NCI-H2107 treated with DMSO at 0.1 percent for 48 hours (cell line): Measurements from ENCODE around the gene PJA2.
"Not testable (repeated sequence)": the region's sequence is repeated elsewhere in the genome, so short reads cannot be mapped to it uniquely, and the experiment has no call there.

Experiments
- DNase-seq: peaks from one replicate; lab custom pipeline; 2025; ENCODE audit not compliant: unreplicated experiment; lab: John Stamatoyannopoulos, UW

Gene PJA2, protein sequence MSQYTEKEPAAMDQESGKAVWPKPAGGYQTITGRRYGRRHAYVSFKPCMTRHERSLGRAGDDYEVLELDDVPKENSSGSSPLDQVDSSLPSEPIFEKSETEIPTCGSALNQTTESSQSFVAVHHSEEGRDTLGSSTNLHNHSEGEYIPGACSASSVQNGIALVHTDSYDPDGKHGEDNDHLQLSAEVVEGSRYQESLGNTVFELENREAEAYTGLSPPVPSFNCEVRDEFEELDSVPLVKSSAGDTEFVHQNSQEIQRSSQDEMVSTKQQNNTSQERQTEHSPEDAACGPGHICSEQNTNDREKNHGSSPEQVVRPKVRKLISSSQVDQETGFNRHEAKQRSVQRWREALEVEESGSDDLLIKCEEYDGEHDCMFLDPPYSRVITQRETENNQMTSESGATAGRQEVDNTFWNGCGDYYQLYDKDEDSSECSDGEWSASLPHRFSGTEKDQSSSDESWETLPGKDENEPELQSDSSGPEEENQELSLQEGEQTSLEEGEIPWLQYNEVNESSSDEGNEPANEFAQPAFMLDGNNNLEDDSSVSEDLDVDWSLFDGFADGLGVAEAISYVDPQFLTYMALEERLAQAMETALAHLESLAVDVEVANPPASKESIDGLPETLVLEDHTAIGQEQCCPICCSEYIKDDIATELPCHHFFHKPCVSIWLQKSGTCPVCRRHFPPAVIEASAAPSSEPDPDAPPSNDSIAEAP

DNA sequence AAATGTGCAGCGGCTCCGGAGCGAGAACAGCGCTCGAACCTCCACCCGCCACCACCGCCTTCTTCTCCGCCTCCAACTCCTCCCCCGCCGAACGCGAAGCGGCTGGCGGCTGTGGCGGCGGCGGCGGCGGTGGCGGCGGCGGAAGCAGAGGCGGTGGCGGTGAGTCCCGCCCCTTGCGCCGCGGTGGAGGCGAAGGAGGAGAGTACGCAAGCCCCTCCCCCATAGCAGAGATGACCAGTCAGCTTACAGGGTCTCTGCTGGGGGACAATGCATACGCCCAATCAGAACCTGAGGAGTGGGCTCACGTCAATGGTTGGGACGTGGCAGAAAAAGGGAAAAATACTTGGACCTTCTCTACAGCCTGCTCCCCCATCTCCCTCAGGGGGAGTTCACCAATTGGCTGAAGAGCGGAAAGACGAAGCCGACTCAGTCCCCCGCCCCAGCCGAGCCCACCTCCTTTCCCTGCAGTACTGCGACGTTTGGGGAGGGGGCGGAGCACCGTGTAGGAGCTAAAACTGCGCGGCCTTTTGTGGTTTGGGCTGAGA, at the start of gene PJA2:
PJA2 (minus strand) TSS at position 131 of the 545 bp plus-strand sequence. CDS start 26,541 bp downstream, outside the sequence.
- DNase-seq, result peak; percentile 92

DNA sequence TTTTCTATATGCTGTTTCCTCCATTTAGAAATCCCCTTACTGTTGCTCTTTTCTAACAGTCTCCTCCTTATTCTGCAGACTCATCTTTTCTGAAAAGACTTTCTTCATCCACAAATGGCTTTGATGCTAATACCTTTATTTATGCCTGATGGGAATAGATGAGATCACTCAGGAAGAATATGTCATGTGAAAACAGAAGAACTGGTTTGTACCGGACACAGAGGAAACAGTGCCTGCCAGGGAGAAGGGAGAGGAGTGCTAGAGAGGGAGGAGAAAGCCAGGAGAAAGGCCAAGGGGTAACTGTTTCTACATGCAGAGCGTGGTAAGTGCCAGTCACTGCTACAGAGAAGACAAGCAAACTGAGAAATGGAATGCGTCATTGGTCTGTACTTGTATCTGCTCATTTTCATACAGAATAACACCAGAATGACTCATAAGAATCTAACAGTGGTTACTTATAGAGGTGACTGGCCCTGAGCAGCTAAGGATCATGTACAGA, 45.9 kb upstream of the PJA2 start:
- peak; percentile 0 for DNase-seq

DNA sequence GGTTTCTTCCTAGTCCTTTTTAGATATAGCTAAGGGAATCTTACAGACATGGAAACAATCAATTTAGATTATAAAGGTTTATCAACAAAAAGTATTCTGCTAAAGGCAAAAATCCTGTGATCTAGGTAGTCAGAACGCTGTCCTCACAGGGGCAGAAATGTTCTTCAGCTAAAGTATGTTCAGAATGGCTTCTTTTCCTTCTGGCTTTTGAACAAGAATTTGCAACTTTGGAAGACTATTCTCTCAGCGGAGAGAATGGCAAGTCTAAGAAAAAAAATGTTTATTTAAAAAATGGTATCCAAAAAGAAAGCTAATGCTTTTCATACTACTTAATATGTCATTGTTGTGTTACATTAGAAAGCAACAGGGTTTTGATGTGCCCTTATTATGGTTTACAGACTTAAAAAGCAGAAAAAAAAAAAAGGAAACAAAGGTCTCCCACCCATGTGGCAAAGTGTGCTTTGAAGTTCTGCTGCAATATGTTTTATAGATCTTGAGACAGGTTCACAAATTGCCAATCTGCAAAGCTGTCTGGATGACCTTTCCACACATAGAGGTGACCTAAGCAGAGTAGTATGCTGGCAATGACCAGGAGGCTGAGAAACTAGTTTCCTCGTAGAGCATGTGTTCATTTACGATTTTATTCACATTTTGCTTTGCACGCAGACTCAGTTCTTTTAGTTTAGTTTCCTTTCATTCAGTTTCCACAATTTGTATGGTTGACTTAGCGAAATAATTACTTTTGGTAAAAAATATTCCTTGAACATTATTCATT, 45.1 kb upstream of the PJA2 start:
- no peak for DNase-seq

DNA sequence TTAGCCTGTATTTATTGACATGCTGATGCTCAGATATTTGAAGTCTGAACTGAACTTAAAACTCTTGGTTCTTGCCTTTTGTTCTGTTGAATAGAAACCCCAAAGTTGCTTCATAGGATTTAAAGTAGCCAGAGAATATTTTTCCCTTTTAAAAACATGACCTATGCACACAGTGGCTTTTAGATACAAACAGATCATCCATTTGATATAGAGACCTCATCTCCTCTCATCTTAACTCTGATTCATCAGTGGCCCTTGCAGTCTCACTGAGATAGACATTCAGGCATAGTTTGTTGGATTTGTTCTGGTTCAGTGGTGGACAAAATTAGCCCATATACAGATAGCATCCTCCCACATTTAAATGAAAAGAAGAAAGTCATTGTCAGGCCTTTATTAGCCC, 43.5 kb upstream of the PJA2 start:
- no peak for DNase-seq

DNA sequence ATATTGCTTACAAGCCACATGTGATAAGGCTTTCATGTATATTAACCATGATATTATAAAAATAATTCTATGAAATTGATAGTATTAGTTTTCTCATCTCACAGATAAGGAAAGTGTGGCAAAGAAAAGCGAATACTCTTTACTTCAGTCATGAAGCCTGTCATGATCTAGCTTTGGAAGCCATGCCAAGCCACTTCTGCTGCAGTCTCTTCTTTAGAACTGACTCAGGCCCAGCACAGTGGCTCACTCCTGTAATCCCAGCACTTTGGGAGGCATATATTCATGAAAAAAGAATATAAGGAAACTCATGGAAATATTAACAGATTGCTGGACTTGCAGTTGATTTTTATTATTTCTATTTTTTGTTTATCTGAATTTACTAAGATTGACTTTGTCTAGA, 42.9 kb upstream of the PJA2 start:
- DNase-seq, result no peak

DNA sequence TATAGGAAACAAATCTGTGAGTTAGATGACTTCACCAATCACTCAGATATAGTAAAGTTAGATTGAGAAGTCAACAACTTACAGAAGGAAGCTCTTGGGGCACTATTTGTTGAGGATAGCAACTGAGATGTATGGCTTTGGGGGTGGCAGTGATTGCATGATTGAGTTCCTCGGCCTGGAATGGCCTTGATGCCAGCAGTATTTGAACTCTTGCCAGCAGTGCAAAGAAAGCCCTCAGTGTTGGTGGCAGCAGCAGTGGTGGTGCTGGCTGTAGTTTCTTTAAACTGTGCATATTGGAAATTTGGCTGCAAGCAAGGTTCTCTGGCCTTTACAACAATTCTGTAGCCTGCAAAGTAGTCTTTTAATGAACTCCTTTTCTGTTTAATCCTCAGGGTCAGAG, 41.4 kb upstream of the PJA2 start:
- DNase-seq, result no peak

DNA sequence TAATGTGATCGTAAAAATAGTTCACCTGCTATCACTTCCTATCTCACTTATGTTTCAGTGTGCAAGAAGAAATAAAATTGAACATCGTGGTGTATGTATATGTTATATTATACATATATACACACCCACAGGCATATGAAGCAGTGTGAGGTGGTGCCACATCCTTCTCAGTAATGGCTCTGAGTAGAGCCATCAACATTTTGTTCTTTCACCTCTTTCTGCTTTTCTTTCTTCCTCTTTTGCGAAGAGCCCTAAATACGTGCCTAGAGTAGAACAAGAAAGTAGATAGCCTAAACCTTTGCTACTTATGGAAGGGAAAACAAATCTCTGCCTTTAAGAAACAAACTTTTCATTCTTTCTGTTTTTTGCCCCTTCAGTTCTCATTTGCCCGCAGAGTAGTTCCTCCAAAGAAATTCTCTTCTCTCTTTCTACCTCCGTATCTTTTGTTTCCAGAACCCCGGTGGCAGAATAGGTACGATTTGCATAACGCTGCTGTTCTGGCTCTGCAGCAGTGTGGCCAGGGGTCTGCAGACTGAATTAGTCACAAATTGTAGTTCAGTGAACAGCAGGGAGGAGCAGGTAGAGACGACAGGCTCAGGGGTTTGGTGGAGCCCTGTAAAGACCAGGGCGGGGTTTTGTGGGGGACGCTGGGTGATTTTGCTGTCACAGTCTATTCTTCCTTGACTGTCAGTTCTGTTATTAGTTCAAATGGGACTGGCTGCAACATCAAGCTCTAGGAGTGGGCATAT, 40.5 kb upstream of the PJA2 start:
- DNase-seq, result no peak

DNA sequence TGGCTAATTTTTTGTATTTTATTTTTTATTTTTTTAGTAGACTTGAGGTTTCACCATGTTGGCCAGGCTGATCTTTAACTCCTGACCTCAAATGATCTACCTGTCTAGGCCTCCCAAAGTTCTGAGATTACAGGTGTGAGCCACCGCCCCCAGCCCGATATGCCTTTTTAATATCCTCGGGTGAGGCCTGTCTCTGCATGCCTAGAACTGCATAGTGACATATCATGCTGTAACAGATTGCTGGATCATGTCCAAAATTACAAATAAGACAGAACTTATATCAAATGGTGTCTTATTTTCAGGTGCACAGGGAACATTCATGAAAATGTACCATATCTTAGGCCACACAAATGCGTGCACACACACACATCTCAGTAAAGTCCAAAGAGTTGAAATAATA, 39.1 kb upstream of the PJA2 start:
- no peak for DNase-seq

DNA sequence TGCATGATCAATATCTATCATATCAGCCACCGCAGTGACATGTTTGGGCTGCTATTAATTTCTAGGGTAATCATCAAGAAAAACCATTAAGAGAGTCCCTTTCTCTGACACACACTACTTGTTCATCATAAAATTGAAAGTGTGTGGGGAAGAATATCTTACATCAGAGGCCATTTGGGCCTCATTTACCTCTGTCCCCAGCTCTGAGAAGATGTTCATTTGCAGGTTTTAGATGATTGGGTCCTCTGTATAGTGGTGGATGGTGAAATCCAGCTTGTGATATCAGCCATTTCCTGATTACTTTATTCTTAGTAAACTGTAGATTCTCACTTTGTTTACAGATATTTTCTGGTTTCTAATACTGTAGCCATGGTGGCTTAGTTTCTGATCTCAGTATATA, 29.8 kb upstream of the PJA2 start:
- no peak for DNase-seq

DNA sequence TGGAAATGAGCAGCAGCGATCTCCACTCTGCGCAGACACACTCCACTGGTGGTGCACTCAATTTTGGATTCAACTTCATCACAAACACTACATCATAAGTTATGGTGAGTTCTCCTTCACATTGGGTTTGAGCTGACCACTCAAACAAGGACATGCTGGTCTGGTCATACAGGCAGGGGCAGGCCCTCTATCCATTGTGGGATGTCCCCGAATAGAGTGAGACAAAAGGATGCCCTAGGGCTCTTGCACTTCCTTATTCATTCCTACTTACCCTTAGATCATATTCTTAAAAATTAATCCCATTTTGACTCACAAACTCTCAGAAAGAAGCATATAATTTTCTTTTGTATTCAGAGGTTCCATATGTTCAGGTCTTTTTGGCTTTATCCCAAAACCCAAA, 16.3 kb upstream of the PJA2 start:
- DNase-seq, result no peak

DNA sequence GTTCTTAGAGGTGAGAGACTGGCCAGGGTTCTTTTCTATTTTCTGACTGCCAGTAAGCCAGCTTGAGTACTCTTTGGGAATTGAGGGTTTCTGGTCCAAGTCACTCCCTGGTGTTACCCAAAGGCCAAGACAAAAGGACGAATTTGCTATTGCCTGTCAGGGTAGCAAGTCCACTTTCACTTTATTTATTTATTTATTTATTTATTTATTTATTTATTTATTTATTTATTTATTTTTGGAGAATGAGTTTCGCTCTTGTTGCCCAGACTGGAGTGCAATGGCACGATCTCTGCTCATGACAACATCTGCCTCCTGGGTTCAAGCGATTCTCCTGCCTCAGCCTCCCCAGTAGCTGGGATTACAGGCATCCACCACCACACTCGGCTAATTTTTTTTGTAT, 15.7 kb upstream of the PJA2 start:
- not testable (repeated sequence) for DNase-seq

DNA sequence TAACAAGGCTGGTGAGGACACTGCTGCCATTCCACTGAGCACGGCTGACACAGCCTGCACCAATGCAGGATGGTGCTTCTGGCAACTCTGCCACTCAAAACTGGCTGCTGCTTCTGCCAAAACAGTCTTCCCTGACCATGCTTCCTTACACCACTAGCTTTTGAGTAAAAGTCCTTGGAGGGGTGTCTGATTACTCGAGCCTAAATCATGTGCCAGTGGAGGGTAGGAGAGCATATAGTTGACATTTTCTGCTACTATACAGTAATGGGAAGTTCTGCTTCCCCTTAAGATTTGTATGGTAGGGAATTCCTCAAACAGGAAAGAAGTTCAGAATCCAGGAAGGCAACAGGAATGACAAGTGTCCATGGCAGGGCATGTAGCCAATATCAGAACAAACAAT, 12.2 kb upstream of the PJA2 start:
- DNase-seq, result no peak

DNA sequence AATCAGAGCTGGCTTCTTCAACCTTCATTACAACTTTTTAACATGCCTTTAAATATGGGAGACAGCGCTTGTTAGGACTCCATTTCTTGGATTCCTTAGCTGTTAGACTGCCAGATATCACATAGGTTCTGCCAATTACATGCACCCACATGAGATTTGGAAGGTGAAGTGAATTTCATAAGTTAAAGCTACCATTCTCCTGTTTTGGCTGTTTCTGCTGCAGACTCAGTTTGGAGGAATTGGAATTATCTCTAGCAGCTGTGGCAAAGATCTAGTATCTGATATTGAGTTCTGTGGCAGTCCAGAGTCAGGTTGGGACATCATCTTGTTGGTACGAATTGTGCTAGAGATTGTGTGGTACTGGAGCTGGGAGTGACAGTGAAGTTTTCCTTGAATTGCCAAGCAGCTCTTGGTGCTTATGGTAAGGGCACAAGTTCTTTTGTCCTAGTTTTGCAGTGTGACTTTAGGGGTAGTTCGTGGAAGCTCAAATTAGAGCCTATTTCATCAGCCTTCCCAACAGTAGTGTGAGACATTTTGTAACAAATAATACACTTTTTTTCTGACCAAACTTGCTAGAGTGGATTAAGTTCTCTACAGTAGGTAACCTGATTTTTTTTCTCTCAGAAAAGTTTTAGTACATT, 9.1 kb upstream of the PJA2 start:
- no peak for DNase-seq

DNA sequence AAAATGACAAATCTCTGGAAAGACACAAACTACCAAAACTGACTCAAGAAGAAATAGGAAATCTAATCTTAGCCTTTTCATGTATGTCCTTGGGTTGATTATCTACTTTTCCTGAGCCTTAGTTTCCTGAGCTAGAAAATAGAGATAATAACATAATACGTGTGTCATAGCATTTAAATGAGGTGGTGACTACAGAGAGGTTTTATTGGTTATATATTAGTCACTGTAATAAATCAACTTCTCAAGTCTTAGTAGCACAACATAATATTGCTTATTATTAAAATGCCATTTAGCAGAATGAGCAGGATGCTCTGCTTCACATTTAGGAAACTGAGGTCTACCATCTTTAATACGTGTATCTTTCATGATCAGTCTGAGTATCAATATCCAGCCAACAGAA, 7.1 kb upstream of the PJA2 start:
- DNase-seq, result no peak

DNA sequence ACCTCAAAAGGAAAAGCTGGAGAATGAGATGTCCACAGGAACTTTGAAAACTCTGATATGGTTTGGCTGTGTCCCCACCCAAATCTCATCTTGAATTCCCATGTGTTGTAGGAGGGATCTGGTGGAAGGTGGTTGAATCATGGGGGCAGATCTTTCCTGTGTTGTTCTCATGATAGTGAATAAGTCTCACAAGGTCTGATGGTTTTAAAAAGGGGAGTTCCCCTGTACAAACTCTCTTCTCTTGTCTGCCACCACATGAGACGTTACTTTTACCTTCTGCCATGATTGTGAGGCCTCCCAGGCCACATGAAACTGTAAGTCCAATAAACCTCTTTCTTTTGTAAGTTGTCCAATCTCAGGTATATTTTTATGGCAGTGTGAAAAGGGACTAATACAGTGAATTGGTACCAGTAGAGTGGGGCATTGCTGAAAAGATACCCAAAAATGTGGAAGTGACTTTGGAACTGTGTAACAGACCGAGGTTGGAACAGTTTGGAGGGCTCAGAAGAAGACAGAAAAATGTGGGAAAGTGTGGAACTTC, 4.2 kb upstream of the PJA2 start:
- DNase-seq, result not testable (repeated sequence)

DNA sequence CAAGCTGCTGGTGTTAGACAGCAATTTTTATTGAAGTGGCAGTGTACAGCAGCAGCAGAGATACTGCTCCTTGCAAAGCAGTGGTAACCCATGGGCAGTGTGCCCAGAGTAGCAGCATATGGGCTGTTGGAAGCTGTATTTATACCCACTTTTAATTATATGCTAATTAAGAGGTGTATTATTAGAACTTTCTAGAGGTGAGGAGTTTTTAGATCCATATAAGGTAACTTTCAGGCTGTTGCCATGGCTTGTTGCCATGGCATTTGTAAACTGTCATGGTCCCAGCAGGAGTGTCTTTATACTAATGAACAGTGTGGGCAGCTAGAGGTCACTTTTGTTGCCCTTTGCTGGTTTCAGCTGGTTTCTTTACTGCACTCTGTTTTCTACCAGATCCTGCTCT, 3.7 kb upstream of the PJA2 start:
- no peak for DNase-seq

DNA sequence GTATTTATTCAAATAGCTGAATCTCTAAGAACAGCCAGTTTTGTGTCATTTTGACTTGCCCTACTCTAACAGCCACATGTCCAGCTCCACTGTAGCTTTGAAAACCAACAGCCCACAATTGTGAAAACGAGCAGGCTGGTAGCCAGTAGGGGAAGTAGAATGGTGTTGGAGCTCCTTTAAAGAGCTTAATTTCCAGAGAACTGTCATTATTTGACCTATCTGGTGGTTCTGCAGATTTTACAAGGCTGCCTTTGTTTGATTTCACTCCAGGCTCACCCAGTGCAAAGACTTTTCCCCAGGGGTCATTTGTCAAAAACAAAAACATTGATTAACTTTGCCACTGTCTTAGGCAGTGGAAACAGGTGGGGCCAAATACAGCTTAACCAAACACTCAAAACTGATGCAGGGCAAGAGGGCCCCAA, 3.2 kb upstream of the PJA2 start:
- DNase-seq, result no peak

DNA sequence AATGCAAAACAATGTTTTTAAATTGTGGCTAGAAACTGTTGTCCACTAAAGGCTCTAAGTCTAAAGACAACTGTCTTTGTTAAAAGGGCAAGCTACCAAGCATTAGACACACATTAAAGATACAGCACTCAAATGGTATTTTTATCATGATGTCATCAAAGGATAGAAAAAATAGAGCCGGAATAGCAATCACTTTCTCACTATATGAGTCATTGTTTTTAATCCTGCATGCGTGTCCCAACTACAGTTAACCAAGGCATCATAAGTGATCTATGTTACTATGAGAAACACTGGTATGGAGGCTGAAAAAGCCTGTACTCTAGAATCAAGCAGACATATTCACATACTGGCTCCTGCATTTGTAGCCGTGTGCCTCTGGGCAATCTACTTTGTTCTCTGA, 1.9 kb upstream of the PJA2 start:
- DNase-seq, result no peak

DNA sequence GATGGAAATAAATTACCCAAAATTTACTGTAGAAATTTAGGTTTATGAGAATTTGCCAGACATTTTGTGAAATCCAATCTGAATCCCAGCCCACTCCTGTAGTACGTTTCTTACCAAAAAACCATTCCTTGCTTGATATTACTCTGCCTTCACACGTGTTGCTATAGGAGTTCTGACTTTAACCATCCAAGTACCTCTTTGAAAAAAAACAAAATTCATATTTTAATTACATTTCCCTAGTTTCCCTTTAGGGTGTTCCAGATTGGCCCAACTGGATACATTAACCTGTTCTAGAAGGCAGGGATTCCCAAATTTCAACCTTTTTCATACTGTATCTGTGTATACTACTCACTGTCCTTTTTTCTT, 1.4 kb upstream of the PJA2 start:
- no peak for DNase-seq
